Ishikawa (cell line): ENCODE measurements around the gene KLF13.

Experiments used
- CEBPB ChIP-seq: IDR thresholded peaks from 2 replicates; pipeline ENCODE4 v1.6.1; 2012
- CREB1 ChIP-seq: IDR thresholded peaks from 2 replicates; pipeline ENCODE4 v1.6.1; 2012; ENCODE audit warnings: low read depth
- EGR1 ChIP-seq: IDR thresholded peaks from 2 replicates; pipeline ENCODE4 v1.6.1; 2012
- EP300 ChIP-seq: IDR thresholded peaks from 2 replicates; pipeline ENCODE4 v1.6.1; 2012; ENCODE audit warnings: borderline replicate concordance
- FOXM1 ChIP-seq: IDR thresholded peaks from 2 replicates; pipeline ENCODE4 v1.6.1; 2012; ENCODE audit warnings: low read depth, borderline replicate concordance
- MAX ChIP-seq: IDR thresholded peaks from 2 replicates; pipeline ENCODE4 v1.6.1; 2012
- NFIC ChIP-seq: IDR thresholded peaks from 2 replicates; pipeline ENCODE4 v1.6.1; 2012
- RAD21 ChIP-seq: IDR thresholded peaks from 2 replicates; pipeline ENCODE4 v1.6.1; 2012; ENCODE audit warnings: low read depth
- REST ChIP-seq: IDR thresholded peaks from 2 replicates; pipeline ENCODE4 v1.6.1; 2012; ENCODE audit warnings: low read depth, mild to moderate bottlenecking
- TAF1 ChIP-seq: IDR thresholded peaks from 2 replicates; pipeline ENCODE4 v1.6.1; 2012; ENCODE audit warnings: low read depth, mild to moderate bottlenecking
- TCF12 ChIP-seq: IDR thresholded peaks from 2 replicates; pipeline ENCODE4 v1.6.1; 2012; ENCODE audit warnings: low read depth
- TEAD4 ChIP-seq: IDR thresholded peaks from 2 replicates; pipeline ENCODE4 v1.6.1; 2012
- USF1 ChIP-seq: IDR thresholded peaks from 2 replicates; pipeline ENCODE4 v1.6.1; 2012
- YY1 ChIP-seq: IDR thresholded peaks from 2 replicates; pipeline ENCODE4 v1.6.1; 2012; ENCODE audit warnings: low read depth
- ZBTB7A ChIP-seq: IDR thresholded peaks from 2 replicates; pipeline ENCODE4 v1.6.1; 2012; ENCODE audit warnings: low read depth

Gene KLF13

GRCh38 chr15:31412824-31413223 lies 86.2 kb downstream of the KLF13 start:
- no peak for TF ChIP-seq EP300
- no peak for TF ChIP-seq EGR1
- no peak for TF ChIP-seq MAX
- TF ChIP-seq TEAD4, result no peak
- TF ChIP-seq TCF12, result no peak
- TF ChIP-seq CREB1, result no peak

- TF ChIP-seq NFIC, result no peak
Observed at GRCh38 chr15:31415201-31415600, 88.6 kb downstream of the KLF13 start.

GRCh38 chr15:31419820-31420219 lies 93.2 kb downstream of the KLF13 start:
- no peak for TF ChIP-seq CREB1
- no peak for TF ChIP-seq FOXM1
- TF ChIP-seq ZBTB7A, result no peak
- no peak for TF ChIP-seq RAD21
- TF ChIP-seq REST, result no peak
- TF ChIP-seq EGR1, result no peak
- no peak for TF ChIP-seq MAX
- no peak for TF ChIP-seq TAF1
- no peak for TF ChIP-seq NFIC
- no peak for TF ChIP-seq EP300
- no peak for TF ChIP-seq YY1
- no peak for TF ChIP-seq TCF12
- TF ChIP-seq CEBPB, result no peak
- no peak for TF ChIP-seq USF1
- TF ChIP-seq TEAD4, result no peak

GRCh38 chr15:31427411-31427810 lies 100.8 kb downstream of the KLF13 start:
- no peak for TF ChIP-seq EP300
- no peak for TF ChIP-seq ZBTB7A
- TF ChIP-seq USF1, result no peak
